ENCODE results near the gene ERP27.

DNA sequence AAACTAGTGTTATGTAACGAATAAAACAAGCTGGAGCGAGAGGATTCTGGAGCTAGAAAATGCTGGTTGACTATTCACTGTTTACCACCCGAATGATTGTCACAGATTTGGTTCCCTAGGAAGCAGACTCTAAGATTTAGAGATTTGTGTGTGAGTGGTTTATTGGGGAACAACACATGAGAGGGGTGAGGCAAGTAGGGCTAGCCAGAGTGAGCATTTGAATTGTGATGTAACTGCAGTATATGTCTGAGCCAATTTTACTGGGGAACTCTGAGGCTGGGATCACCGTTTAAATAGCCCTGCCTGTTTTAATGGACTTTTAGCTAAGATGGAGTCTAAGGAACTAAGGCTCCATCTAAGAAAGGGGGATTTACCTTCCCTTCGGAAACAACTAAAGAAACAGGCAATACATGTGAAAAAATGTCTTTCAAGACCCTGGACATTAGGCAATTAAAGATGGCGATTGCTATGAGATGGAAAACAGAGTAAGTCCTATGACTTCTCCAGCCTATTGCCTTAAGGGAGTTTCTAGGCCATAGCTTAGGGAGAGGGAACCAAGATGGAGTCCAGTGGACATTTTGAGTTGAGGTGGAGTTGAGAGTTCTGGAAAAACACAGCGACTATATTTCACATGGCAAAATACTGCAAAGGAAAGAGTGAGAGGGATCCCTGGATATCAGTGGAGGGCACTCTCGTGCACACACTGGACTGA lies 59.0 kb downstream of the ERP27 start:
- TF ChIP-seq YY1 (IDR thresholded peaks at IDR 0.05; ENCODE audit: insufficient read depth, insufficient read length) = no peak
- TF ChIP-seq ZNF274 (IDR thresholded peaks at IDR 0.05; ENCODE audit: low read depth, low read length) = no peak

All from NT2/D1 (cell line).